ENCODE measurements around the gene TCF7L1. TPM values are rescaled to one million over a fixed set of nuclear protein-coding genes. Genes with fewer than 3 reads are reported as not detected.

TCF7L1 gene
- total RNA-seq, 2 experiments from 2014 or later, result not detected

DNA sequence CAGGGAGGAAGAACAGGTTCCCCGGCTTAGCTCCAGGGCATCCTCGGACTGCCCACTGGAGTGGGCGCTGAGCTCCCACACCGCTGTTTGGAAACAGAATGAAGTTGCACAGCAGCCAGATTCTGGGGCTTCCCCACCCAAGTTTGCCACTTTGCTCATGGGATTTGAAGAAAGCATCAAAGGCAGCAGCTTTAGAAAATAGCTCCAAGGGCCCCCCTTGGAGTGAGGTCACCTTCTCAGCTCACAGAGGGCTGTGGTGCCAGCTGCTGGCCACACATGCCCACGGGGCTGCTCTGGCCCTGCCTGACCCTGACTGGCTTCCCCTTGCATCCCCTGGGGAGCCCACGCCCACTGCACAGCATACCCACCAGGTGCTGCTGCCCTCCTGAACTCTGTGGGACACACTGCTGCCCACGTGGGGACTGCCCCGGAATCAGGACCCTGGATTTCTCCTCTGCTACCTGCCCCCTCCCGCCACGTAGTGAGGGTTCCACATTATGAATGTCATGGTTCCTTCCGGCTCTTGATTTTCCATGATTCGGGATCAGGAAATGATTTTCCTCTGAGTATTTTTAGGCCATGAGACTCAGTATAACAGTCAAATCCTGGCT lies 124.3 kb downstream of the TCF7L1 start:
- H3K79me2 ChIP-seq (ENCODE audit: insufficient read depth, low read depth, low read length), result no peaks in the 10 kb centered on the region
- ChIA-PET CTCF (ENCODE audit: unreplicated experiment) (no interaction called here), POLR2A (interaction anchor here (0.6 kb wide), 1 partner anchor 164 kb away, joined by 3 read pairs; no protein-coding TSS in a partner anchor)
- BruUV-seq (replicated peaks), result no TSS peak
- no peaks in the 10 kb centered on the region for H4K20me1 ChIP-seq (ENCODE audit: insufficient read depth, low read length)
- H3K4me3 ChIP-seq (ENCODE audit: low read depth, low read length, poor library complexity, severe bottlenecking), result no peak overlapping the region
- H3K9me3 ChIP-seq (ENCODE audit: low read length), result no peaks in the 10 kb centered on the region
- no peak for TF ChIP-seq EZH2phosphoT487 (IDR thresholded peaks at IDR 0.05; ENCODE audit: borderline replicate concordance, low read depth, low read length)
- TF ChIP-seq, protein P1, sequence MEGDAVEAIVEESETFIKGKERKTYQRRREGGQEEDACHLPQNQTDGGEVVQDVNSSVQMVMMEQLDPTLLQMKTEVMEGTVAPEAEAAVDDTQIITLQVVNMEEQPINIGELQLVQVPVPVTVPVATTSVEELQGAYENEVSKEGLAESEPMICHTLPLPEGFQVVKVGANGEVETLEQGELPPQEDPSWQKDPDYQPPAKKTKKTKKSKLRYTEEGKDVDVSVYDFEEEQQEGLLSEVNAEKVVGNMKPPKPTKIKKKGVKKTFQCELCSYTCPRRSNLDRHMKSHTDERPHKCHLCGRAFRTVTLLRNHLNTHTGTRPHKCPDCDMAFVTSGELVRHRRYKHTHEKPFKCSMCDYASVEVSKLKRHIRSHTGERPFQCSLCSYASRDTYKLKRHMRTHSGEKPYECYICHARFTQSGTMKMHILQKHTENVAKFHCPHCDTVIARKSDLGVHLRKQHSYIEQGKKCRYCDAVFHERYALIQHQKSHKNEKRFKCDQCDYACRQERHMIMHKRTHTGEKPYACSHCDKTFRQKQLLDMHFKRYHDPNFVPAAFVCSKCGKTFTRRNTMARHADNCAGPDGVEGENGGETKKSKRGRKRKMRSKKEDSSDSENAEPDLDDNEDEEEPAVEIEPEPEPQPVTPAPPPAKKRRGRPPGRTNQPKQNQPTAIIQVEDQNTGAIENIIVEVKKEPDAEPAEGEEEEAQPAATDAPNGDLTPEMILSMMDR (conservative IDR thresholded peaks at IDR 0.05; ENCODE audit: low read length), result no peak
- no peak for DNase-seq (ENCODE audit: low spot score)
- H3K4me2 ChIP-seq (ENCODE audit: low read length), result no peak overlapping the region
- no peak overlapping the region for H3K27ac ChIP-seq (ENCODE audit: low read depth, low read length, poor library complexity, severe bottlenecking)
- no peaks in the 10 kb centered on the region for H3K4me1 ChIP-seq (ENCODE audit: insufficient read depth, low read length, poor library complexity, severe bottlenecking)
- no peaks in the 10 kb centered on the region for H3K9me2 ChIP-seq (ENCODE audit: insufficient read depth, low read length)
- intact Hi-C loops (cut with micrococcal nuclease; ENCODE audit: unreplicated experiment), result no loop called here
- no peak overlapping the region for H2AFZ ChIP-seq (ENCODE audit: low read length)
- no peaks in the 10 kb centered on the region for H3K36me3 ChIP-seq (ENCODE audit: insufficient read depth, low read length)

DNA sequence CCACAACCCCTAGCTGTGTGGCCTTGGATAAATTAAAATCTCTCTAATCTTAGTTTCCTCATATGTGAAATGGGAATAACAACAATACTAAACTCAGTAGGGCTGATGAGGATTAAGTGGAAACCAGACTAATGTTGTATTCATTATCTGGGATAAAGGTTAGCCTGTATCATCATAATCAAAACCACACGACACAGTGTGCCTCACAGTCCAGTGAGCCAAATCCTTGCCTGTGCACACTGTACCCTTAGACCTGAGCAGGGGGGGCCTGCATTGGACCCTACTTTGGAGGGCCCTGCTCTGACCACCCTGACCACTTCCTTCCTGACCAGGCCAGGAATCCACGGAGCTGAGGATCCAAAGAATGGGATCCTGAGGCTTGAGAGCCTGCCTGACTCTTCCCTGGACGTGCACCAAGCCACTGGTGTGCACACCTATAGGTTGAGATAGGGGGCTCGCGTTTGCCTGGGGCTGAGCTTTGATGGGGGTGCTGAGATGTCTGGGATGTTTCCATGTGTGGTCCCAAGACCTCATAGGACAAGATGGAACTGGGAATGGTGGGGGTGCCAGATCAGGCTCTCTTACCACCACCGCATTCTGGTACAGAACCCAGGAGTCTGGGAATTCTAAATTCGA lies 124.9 kb downstream of the TCF7L1 start:
- intact Hi-C loops (cut with micrococcal nuclease; ENCODE audit: unreplicated experiment), result no loop called here
- Histone ChIP-seq H2AFZ (ENCODE audit: low read length) (no peak overlapping the region), H3K9me3 (ENCODE audit: low read length) (no peaks in the 10 kb centered on the region), H3K36me3 (ENCODE audit: insufficient read depth, low read length) (no peaks in the 10 kb centered on the region), H3K27ac (ENCODE audit: low read depth, low read length, poor library complexity, severe bottlenecking) (no peak overlapping the region), H3K79me2 (ENCODE audit: insufficient read depth, low read depth, low read length) (no peaks in the 10 kb centered on the region), H3K9me2 (ENCODE audit: insufficient read depth, low read length) (no peaks in the 10 kb centered on the region), H3K4me1 (ENCODE audit: insufficient read depth, low read length, poor library complexity, severe bottlenecking) (no peaks in the 10 kb centered on the region), H3K4me2 (ENCODE audit: low read length) (no peak overlapping the region), H4K20me1 (ENCODE audit: insufficient read depth, low read length) (no peaks in the 10 kb centered on the region), H3K4me3 (ENCODE audit: low read depth, low read length, poor library complexity, severe bottlenecking) (no peak overlapping the region)
- BruUV-seq (replicated peaks), result no TSS peak
- TF ChIP-seq, protein P1 (conservative IDR thresholded peaks at IDR 0.05; ENCODE audit: low read length), result no peak
- TF ChIP-seq EZH2phosphoT487 (IDR thresholded peaks at IDR 0.05; ENCODE audit: borderline replicate concordance, low read depth, low read length), result no peak
- CTCF ChIA-PET (ENCODE audit: unreplicated experiment), result no interaction called here
- no peak for DNase-seq (ENCODE audit: low spot score)
- POLR2A ChIA-PET, result no interaction called here

DNA sequence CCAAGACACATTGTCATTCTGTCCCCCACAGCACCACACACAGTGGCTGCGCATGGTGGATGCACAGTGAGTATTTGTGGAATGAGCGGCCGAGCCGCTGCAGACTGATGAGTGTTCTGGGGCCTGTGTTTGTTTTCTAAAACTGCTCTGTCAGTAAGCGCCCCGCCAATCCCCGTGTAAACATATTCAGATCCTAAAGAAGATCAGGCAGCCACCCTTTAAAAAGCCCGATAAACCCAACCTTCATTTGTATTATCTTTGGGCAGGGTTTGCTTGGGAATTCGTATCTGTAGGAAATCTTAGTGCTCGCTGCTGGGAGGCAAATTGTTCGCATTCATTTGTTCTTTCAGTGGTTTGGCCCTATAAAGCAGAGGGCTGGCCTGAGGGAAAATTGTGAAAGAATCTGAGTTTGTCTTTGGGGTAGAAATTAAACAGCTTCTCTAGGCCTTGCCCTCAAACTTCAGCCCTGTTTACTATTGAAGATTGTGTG lies 126.0 kb downstream of the TCF7L1 start:
- H3K4me1 ChIP-seq (ENCODE audit: insufficient read depth, low read length, poor library complexity, severe bottlenecking), result no peaks in the 10 kb centered on the region
- CTCF ChIA-PET (ENCODE audit: unreplicated experiment), result no interaction called here
- H4K20me1 ChIP-seq (ENCODE audit: insufficient read depth, low read length), result no peaks in the 10 kb centered on the region
- no peak overlapping the region for H3K27ac ChIP-seq (ENCODE audit: low read depth, low read length, poor library complexity, severe bottlenecking)
- no peaks in the 10 kb centered on the region for H3K9me2 ChIP-seq (ENCODE audit: insufficient read depth, low read length)
- intact Hi-C loops (cut with micrococcal nuclease; ENCODE audit: unreplicated experiment), result no loop called here
- POLR2A ChIA-PET, result no interaction called here
- no peak for DNase-seq (ENCODE audit: low spot score)
- H3K79me2 ChIP-seq (ENCODE audit: insufficient read depth, low read depth, low read length), result no peaks in the 10 kb centered on the region
- BruUV-seq (replicated peaks), result no TSS peak
- no peak overlapping the region for H2AFZ ChIP-seq (ENCODE audit: low read length)
- no peak for TF ChIP-seq EZH2phosphoT487 (IDR thresholded peaks at IDR 0.05; ENCODE audit: borderline replicate concordance, low read depth, low read length)
- TF ChIP-seq, protein P1 (conservative IDR thresholded peaks at IDR 0.05; ENCODE audit: low read length), result no peak
- no peak overlapping the region for H3K4me3 ChIP-seq (ENCODE audit: low read depth, low read length, poor library complexity, severe bottlenecking)
- no peaks in the 10 kb centered on the region for H3K9me3 ChIP-seq (ENCODE audit: low read length)
- H3K36me3 ChIP-seq (ENCODE audit: insufficient read depth, low read length), result no peaks in the 10 kb centered on the region
- no peak overlapping the region for H3K4me2 ChIP-seq (ENCODE audit: low read length)

All from OCI-LY7 (cell line).